GM21423 (cell line): ENCODE data around the gene MYOZ3.

Experiments
- ATAC-seq: cut with Tn5 transposase; IDR thresholded peaks from one replicate; pipeline ENCODE4 v1.9.1; 2021; ENCODE audit warnings: mild to moderate bottlenecking, moderate library complexity; ENCODE audit not compliant: unreplicated experiment

MYOZ3 gene

DNA sequence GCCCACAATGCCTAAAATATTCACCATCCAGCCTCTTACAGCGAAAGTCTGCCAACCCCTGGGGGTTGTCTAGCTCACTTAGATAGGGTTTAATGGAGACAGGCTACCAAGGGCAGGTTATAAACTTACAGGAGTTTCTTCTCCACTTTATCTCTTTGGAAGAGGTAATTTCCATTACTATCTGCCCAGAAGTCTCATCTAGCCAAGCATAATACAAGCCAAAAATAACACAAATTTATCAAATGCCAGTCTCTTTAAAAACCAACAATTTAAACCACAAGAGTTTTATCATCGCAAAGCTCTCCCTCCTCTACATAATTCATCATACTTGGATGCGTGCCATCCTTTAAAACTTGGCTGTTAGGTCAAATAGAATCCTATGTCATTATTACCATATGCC, 33.6 kb downstream of the MYOZ3 start:
- no peak for ATAC-seq

DNA sequence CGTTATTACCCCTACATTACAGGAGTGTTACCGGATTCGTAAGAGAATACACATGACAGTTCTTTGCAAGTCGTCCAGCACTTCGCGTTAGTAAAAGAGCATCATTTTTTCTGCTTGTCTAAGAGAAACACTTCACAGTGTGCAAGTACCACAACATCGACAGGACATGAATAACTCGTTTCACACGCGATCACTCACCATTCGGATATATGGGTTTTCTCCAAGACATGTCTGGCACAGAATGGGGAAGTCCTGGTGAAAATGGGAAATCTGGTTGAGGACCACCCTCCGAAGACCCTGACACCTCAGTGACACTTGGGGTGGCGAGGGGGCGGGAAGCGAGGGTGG, 39.2 kb downstream of the MYOZ3 start:
- no peak for ATAC-seq

DNA sequence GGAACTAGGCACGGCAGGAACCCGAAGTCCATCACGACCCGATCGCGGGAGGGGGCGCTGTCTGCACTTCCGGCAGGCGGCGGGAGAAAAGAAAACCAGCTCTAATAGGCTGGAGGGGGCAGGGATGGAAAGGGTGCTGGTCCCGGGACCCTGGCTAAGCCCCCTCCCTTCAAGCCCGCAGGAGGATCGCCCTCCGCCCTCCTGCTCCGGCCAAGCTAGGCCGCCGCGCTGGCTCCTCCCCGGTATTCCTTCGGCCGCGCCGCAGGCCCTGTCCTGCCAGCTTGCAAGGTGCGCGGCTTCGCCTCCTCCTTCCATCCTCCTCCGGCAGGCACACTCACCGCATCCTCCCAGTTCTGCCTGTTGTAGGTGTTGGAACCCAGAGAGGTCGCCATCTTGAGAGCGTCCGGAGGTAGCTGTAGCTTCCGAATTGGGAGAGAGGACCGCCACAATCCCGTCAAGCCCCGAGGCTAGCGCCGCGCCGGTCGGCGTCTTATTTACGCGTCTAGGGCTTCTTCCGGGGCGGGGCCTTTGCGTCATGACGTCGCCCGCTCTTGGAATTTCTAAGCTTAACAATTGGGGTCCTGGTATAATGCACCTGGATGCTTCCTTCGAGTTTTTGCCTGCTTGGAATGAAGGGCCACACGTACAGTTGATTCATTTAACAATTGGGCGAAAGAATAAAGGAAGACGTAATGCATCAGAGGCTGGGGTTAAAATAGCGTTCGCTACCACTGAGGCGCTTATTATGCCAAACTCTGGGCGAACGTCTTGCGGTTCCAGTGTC, 39.7 kb downstream of the MYOZ3 start, which contains the start of gene RBM22:
TSS of gene RBM22 (minus strand) at position 469 of the 784 bp plus-strand sequence. CDS start at position 392, 77 bp downstream.
- peak; percentile 97 for ATAC-seq

DNA sequence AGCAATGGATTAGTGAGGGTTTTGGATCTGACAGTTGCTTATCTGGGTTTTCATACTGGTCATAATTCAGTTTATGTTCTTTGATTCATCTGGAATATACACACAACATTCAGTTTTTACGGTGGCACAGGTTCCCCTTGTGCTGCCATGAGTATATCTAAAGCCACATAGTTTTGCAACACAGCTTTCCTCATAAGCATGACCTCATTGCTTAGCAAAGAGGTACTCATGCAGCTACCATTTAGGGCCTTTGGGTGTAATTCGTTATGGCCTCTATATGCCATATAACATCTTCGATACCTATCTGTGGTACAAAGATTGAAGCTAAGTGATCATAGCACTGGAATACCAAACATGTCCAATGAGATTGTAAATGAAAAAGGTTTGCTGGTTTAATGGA, 42.7 kb downstream of the MYOZ3 start:
- ATAC-seq = no peak

DNA sequence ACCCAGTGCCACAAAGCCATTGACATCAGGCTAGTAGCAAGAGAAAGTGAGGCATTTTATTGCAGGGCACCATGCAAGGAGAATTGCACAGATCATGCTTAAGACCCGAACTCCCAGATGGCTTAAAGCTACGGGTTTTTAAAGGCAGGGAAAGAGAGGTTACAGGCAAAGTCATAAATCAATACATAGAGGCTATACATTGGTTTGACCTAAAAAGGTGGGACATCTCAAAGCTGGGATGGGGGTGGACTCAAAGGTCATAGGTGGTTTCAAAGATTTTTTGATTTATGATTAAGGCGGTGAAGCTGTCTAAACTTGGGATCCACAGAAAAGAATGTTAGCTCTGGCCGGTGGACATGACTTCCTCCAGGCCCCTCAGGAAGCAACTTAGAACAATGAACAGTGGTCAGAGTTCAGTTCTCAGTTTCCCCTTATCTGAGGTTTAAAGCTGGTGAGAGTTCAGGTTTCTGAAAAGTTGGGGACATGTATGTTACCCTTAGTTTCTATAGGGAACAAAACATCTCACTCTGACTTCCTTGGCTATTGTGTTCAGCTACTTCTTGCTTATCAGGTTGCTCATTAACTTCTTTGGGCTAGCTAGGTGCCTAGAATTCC, 45.8 kb downstream of the MYOZ3 start:
- no peak for ATAC-seq

DNA sequence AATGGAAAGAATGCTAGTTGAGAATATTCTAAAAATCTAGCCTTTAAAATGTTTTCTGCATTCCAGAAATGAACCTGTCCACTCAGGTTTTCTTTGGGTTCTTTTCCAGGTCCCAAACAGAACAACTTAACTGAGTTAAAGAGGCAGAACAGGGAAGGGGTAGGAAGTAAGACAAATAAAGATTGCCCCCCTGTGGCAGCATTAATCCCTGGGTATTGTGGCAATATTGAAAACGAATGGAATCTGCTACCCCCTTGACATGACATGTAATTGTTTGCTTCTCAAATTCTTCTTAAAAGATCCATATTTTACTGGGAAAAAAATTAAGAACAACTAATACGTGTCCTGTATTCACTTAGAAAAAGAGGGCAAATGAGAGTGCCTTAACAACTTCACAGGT, 49.1 kb downstream of the MYOZ3 start:
- ATAC-seq = no peak

DNA sequence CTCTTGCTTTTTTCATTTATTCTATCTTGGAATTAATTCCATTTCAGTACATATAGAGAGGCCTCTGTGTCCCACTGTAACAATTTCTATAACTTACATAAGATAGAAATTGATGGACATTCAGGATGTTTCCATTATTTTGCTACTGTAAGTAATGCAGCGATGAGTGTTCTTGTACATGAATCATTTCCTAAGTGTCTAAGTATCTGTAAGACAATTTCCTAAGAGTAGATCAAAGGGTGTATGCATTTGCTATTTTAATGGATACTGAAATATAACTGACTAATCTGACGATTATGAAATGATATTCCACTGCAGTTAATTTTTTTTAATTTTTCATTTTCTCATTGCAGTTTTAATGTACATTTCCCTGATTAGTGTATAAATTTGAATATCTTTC, 62.8 kb downstream of the MYOZ3 start:
- ATAC-seq = no peak
